ENCODE results near the gene PPBP.

PPBP gene

DNA sequence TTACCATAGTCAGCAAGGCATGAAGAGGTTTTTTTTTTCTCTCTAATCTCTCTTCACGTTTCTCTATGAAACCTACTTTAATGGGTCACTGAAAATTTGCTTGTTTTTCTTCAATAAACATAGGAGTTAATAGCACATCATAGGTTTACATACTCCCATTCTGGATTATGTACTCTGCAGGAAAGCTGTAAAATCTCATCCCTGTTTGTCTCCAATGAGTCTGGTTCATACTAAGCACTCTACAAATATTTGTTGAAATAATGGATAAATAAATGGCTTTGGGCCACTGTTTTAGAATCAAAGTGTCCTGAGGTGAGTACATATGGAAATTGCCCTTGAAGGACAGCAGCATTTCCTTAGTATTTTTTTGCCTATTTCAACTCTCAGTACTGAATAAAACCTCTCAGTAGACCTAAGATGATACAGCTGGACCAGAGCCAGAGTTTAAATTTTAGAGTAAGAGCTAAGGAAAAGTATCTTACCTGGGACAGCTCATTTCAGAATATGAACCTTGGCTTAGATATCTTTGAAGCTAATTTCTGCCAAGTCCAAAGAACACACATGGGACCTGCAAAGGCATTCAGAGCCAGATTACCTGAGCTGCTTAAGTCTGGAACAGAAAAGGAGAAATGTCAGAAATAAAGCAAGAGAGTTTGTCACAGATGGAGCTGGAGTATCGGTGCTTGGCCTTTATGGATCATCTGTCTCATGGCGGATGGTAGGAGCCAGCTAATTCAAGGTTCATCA lies 40.6 kb downstream of the PPBP start:
- no peak for DNase-seq

DNA sequence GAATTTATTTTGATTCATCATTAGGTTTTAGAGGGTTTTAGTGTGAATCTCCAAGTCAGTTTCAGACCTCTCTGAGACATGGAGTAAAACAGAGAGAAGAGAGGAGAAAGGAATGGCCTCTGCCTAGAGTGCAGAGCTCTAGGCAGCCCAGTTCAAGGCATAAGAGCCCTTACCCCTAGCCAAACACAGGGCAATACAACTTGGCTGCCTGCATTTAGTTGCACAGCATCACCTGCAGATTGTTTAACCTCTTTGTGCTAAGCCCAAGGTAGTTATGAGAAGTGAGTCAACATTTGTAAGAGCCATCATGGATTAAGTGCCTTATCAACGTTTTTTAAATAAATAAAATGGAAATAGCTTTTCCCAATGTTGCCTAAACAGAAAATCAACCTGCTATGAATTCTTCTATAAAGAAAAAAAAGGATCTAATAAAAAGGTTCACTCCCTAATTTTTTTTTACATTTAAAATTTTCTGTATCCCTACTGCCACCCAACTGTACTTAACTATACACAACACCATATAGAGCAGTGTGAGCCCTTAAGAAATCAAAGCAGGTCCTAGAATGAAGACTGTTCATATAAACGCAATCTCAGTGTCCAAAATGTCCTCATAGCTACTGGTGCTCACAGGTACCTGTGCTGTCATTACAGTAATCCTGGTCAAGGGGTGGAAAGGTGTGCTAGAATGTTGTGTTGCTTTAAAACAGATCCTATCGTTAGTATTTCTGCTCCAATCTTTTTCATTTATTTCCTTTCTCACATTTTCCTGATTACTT lies 42.1 kb downstream of the PPBP start:
- DNase-seq, result no peak

DNA sequence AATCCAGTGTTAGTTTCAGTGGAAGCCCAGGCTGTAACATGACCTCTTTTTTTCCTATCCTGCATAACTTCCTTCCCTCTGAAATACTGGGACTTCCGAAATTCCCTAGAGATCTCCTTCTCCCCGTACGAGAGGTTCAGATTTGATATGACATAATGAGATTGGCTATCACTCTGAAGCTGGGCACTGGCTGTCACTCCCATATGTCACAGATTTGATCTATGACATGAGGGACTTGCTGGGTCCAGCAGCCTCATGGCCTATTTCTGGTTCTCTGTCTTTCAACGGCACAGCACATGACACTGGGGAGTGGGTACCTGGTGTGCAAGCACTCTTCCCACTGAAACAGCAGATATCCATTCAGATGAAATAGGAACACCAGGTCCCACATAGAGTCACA lies 42.9 kb downstream of the PPBP start:
- DNase-seq, result no peak

DNA sequence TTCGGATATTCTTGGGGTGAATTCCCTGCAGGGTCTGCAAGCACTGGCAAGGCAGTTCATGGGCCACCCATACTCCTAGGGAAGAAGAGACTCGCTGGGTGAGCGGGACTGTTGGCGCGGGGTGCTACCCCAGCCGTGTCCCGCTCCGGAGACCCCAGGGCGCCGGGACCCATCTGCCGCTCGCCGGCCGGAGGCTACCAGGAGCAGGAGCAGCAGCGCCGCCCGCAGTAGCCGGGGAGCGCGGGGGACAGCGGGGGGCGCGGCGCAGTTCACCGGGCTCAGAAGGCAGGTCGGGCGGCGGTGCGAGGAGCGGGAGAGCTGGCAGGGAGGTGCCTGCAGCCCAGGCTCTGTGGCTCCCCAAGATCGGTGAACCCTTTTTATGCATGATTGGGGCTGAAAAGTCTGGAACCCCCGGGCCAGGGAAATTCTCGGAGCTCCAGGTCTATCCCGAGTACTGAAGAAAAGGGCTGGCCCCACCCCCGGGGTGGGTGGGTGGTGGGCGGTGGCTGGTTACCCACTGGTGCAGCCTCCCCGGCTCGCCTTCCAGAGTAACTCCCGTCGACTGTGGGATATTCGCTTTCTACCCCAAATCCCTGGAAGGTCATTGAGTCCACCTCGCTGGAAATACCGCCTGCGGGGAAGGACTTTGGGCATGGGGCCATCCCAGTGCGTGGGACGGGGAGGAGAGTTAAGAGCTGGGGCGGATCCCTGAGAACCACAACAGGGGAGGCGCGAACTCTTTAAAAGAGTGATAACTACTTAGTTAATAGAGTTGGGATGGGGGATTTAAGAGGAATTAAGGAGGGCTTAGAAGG lies 43.7 kb downstream of the PPBP start:
- no peak for DNase-seq

DNA sequence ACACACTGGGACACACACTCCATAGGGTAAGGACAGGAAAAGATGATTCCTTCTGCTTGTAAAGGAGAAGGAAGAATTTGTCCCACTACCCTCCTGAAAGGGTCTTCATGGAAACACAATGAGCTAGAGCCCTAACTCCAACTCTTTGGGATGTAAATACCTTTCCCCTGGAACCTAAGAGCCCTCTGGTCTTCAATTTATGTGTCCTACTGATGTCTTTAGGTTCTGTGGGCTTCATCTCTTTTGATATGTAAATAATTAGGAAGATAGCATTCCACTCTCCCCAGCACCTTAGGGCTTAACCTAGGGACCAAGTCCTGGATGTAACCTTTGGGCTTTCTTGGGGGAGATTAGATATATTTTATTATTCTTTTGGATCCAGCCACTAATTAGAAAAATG lies 44.4 kb downstream of the PPBP start:
- DNase-seq, result no peak

DNA sequence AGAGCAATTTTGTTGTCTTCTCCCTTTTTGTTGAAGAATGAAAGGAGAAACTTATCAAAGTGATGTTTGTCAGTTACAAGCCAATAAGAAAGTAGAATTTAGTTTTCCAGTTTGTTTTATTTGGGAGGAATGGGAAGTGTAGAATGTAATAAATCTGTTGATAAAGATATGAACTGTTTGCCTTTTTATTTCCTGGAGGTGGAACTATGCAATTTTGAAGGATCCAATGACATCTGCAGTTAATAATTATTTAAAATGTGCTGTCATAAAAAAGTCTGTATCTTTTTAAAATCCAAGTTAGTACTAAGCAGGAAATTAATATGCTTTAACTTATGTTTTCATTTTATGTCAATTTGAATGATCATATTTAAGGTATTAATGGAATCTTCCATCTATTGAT lies 51.0 kb downstream of the PPBP start:
- no peak for DNase-seq

Data from activated CD4-positive, alpha-beta T cell treated with anti-CD3 and anti-CD28 coated beads for 4 hours (primary cell).